ENCODE results near the gene HCFC1R1.
"Not testable (repeated sequence)": the region's sequence is repeated elsewhere in the genome, so short reads cannot be mapped to it uniquely, and the experiment has no call there.

Gene HCFC1R1

DNA sequence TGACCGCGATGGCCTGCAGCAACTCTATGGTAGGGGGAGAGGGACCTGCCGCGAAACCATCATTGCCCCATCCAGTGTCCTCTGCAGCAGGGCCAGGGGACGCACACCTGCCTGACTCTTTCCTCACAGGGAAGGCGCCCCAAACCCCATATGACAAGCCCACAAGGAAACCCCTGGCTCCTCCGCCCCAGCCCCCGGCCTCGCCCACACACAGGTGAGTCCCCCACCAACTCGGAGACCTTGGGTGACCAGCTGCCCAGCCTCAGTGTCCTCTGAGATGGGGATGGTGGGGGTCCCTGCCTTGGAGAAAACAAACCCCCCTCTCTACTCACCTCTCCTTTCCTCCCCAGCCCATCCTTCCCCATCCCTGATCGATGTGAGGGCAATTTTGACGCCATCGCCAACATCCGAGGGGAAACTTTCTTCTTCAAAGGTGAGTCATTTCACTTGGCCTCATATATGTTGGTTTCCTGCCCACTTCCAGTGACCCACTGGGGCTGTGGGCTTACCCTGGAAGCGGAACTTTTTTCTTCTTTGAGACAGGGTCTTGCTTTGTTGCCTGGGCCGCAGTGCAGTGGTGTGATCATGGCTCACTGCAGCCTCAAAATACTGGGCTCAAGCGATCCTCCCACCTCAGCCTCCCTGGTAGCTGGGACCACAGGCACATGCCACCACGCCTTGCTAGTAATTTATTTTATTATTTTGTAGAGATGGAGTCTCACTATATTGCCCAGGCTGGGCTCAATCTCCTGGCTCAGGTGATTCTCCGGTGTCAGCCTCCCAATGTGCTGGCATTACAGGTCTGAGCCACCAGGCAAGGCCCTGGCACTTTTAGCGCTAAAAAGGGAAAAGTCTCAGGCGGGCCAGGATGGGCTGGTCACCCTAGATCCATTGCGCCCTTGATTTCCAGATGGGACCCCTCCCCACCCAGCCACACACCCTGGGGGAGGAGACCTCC is 33.7 kb upstream of the HCFC1R1 start:
- no peak for DNase-seq (ENCODE audit: low spot score)

DNA sequence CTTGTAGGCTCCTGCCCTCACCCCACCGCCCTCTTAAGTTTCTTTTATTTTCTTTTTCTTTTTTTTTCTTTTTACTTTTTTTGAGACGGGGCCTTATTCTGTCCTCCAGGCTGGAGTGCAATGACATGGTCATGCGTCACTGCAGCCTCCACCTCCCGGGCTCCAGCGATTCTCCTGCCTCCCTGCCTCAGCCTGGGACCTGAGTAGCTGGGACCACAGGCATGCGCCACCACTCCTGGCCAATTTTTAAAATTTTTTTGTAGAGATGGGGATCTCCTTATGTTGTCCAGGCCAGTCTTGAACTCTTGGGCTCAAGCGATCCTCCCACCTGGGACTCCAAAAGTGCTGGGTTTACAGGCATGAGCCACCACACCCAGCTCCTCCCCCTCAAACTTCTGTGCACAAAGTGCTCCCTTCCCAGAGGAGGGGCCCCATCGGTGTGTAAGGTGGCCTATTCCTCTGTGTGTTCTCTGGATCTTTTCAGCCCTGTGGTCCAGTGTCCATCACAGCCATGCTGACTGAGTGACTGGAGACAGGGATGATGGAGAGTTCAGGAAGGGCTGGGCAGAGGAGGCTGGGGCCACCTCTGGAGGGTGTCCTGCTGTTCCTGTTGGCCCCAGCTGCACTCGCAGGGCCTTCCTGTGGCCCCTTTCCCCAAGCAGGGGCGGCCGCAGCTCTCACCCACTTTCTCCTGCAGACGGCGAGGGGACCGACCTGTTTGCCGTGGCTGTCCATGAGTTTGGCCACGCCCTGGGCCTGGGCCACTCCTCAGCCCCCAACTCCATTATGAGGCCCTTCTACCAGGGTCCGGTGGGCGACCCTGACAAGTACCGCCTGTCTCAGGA is 32.8 kb upstream of the HCFC1R1 start:
- no peak for DNase-seq (ENCODE audit: low spot score)

DNA sequence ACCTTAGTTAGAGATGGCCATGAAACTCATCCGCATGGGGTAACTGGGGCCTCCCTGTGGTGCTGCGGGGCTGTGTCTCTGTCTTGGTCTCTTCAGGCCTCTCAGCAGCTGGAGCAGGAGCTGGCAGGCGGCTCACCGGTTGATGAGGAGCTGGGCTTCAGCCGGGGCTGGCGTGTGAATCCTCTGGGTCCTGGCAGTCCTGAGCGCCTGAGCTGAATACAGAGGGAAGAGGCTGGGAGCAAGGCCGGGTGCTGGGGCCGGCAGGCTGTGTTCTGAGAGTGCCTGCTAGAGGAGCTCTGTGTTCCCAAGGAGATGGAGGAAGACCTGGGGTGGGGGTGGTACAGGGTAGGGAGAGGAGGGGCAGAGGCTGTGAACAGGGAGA is 32.0 kb upstream of the HCFC1R1 start:
- not testable (repeated sequence) for DNase-seq (ENCODE audit: low spot score)

DNA sequence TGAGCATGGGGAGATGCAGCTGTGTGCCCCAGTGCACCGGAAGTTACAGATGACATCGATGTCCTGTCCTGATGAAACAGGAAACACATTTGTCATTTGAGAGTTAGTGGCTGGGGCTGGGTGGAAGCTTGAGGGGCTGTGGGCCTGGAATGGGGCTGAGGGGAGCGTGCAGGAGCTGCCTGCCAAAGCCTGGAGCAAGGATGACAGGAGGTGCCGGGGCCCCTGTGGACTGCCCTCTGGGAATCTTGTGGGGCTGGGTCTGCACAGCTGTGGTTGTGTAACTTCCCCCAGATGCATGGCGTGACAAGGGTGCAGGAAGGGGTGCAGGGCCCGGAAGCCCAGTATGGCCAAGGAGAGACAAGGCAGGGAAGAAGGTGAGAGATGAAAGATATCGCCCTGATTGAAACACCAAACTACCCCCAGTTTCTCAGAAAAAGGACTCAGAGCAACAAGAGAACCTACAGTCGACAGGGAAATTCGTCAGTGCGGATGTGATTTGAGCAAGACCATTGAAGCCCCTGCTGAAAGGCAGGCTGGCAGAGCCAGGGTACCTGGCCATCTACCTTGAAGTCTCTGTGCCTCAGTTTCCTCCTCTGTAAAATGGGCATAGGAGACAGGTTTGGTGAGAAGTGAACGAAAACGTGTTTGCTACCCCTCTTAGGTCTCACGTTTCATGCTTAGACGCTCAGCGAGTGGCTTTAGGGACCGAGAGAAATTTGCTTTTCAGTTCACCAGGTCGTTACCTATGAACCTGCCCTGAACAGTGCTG is 31.4 kb upstream of the HCFC1R1 start:
- DNase-seq (ENCODE audit: low spot score) = no peak

DNA sequence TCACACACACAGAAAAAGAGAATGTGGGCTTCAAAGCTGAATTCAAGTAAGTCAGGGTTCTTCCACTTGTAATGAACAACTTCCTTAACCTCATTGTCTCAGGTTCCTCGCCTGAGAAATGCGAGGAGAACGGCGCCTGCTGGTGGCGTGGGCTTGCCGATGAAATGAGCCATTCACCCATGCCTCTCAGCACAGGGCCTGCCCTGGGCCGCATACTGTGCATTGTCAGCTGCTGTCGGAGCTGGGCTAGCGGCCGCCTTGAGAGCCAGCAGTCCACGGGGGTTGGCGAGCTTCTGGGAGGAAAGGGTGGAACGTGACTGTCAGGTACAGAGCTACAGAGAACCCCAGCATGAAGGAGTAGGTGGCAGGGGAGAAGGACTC is 29.6 kb upstream of the HCFC1R1 start:
- DNase-seq (ENCODE audit: low spot score) = not testable (repeated sequence)

DNA sequence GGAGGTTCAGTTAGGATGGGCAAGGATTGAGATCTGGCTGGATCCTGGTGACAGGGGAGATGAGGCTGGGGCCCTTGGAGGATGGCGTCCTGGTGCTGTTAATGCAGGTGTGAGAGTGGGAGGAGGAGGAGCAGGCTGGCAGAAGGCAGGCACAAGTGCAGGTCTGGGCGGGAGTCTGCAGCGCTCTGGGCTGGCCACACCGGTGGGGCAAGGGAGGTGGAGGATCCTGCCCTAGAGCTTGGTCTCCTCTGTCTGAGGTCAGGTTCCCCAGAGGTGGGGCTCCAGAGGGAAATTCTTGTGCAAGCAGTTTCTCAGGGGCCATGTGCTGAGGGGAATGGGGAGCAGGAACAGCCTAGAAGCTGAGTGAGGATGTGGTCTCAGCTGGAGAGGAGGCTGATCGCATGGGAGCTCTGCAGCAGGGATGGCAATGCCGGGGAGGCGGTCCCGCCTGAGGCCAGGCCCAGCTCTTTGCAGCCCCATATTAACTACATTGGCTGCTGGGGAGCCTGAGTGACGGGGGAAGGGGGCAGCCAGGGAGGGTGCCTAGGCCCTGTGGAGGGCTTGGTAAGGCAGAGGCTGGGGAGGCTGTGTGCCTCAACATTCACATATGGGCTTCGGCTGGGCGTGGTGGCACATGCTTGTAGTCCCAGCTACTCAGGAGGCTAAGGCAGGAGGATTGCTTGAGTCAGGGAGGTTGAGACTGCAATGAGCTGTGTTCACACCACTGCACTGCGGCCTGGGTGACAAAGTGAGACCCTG is 29.0 kb upstream of the HCFC1R1 start:
- not testable (repeated sequence) for DNase-seq (ENCODE audit: low spot score)

DNA sequence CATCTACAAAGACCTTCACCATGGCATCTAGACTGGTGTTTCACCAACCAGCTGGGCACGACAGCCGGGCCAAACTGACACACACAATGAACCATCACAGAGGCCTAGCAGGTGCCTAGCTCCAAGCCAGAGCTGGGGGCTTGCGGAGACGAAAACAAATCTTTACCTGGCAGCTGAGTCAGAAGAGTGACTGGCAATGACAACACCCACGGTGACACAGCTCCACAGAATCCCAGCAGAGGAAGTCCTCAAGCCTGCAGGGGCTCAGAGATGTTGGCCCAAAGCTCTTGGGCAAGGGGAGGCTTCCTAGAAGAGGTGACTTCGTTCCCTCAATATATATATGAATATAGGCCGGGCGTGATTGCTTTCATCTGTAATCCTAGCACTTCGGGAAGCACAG is 27.8 kb upstream of the HCFC1R1 start:
- DNase-seq (ENCODE audit: low spot score) = no peak

DNA sequence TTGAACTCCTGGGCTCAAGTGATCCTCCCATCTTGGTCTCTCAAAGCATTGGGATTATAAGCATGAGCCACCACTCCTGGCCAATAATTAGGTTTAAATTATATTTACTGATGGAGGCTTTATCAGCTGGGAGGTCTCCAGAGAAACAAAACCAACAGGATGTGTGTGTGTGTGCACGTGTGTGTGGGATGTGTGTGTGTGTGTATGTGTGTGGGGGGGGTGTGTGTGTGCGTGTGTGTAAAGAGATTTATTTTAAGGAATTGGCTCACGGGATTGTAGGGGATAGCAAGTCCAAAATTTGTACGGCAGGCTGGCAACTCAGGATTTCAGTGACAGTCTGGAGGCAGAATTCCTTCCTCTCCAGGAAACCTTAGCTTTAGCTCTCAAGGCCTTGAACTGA is 27.3 kb upstream of the HCFC1R1 start:
- no peak for DNase-seq (ENCODE audit: low spot score)

DNA sequence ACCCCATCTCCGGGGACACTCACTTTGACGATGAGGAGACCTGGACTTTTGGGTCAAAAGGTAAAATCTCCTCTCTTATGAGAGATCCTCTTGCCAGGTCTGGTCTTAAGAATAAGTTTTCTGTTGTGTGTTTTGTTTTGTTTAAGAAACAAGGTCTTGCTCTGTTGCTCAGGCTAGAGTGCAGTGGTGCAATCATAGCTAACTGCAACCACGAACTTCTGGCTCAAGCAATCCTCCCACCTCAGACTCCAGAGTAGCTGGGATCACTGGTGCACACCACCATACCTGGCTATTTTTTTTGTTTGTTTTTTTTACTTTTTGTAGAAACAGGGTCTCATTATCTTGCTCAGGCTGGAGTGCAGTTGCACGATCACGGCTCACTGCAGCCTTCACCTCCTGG is 26.7 kb upstream of the HCFC1R1 start:
- no peak for DNase-seq (ENCODE audit: low spot score)

DNA sequence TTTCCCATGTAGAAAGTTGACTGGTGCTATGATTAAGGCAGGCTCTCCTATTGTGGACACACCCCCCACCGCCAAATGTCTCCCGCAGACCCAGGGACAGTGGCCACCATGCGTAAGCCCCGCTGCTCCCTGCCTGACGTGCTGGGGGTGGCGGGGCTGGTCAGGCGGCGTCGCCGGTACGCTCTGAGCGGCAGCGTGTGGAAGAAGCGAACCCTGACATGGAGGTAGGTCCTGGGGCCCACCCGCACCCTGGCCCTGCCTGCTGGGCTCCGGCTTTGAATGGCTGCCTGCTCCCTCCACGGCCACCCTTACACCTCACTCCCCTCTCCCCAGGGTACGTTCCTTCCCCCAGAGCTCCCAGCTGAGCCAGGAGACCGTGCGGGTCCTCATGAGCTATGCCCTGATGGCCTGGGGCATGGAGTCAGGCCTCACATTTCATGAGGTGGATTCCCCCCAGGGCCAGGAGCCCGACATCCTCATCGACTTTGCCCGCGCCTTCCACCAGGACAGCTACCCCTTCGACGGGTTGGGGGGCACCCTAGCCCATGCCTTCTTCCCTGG is 26.3 kb upstream of the HCFC1R1 start:
- no peak for DNase-seq (ENCODE audit: low spot score)

DNA sequence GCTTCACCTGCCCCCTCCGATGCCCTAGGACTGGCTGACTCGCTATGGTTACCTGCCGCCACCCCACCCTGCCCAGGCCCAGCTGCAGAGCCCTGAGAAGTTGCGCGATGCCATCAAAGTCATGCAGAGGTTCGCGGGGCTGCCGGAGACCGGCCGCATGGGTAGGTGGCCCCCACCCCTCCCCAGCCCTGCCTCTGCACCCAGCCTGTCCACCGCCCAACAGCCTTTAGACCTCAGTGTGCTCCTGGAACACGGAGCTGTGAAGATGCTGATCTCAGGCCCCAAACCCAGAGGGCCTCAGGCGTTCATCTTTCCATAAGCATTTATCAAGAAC is 23.6 kb upstream of the HCFC1R1 start:
- no peak for DNase-seq (ENCODE audit: low spot score)

DNA sequence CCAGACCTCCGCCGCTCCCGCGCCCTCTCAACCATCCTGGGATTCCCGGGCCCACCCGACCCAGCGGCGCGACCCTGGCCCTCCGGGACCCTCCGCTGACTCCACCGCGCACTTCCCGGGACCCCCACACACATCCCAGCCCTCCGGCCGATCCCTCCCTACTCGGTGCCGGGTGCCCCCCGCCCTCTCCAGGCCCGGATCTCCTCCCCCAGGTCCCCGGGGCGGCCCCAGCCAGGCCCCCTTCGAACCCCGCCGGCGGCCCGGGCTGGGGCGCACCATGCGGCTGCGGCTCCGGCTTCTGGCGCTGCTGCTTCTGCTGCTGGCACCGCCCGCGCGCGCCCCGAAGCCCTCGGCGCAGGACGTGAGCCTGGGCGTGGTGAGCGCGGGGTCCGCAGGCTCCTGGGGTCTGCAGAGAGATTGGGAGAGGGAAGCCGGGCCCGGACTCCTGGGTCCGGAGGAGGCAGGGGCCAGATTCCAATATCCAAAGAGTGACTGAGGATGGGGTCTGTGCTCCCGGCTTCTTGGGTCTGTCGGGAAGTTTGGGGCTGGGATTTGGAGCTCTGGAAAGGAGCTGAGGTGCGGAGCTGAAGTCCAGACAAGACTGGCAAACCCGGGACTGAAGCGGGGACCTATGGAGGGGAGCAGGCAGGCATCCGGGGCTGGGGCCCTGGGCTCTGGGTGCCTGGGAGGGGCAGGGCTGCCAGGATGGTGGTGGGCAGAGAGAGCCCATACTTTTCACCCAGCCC is 23.1 kb upstream of the HCFC1R1 start:
- DNase-seq (ENCODE audit: low spot score) = no peak

DNA sequence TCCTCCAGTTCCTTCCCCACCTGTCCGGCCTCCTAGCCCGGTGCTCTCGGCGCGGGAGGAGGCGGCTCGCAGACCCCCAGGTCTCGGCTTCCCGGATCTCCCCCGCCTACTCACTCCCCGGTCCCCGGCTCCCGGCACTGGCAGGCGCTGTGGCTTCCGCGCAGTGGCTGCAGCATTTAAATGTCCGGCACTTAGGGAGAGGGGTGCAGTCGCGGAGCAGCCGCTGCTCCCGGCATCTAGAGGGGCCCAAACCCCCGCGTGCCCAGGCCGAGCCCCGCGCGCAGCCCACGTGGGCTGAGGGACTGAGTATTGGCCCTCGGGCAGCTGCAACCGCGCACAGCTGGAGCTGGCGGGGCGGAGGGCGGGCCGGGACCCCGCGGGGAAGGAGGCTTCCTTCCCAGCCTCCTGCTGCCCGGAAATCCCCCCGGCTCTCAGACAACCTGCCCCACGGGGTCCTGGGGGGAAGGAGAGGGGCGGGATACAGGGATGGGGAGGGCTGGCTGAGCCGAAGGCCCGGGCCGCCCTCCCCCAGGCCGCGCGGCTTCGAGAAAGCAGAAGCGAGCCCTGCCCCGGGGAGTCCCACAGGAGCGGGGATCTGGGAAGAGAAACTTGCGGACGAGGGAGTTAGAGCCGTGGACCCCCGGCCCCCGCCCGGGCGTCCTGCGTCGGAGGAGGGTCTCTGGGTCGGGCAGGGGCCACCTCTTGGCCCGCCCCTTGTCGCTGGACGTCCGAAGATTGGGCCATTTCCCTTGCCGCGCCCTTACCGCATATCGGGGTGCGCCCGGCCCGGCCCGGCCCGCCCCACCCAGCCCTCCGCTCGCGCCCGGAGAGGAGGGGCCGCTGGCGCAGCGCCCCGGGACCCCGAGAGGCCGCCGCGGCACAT is 22.3 kb upstream of the HCFC1R1 start, which contains the start of gene MMP25:
Gene MMP25 (plus strand): TSS at position 804 of the 883 bp plus-strand sequence. CDS start 357 bp downstream, outside the sequence.
- peak; percentile 67 for DNase-seq (ENCODE audit: low spot score)

DNA sequence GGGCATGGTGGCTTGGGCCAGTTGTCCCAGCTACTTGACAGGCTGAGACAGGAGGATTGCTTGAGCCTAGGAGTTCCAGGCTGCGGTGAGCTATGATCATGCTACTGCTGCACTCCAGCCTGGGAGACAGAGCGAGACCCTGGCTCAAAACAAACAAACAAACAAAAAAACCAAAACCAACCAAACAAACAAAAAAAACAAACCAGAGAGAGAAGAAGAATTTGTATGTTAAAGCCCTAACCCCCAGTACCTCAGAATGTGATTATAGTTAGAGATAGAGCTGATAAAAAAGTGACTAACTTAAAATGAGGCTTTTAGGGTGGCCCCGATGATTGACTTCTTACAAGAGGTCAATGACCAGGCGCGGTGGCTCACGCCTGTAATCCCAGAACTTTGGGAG is 21.0 kb upstream of the HCFC1R1 start:
- no peak for DNase-seq (ENCODE audit: low spot score)

DNA sequence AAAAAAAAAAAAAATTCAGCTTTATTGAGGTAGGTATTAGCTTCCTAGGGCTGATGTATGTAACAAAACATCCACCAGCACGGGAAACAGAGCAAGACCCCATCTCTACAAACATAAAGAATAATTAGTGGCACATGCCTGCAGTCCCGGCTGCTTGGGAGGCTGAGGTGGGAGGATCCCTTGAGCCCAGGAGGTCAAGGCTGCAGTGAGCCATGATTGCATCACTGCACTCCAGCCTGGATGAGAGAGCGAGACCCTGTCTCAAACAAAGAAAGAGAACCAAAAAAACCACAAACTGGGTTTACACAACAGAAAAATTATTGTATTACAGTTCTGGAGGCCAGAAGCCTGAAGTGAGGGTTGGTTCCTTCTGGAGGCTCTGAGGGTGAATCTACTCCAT is 18.6 kb upstream of the HCFC1R1 start:
- DNase-seq (ENCODE audit: low spot score) = no peak

DNA sequence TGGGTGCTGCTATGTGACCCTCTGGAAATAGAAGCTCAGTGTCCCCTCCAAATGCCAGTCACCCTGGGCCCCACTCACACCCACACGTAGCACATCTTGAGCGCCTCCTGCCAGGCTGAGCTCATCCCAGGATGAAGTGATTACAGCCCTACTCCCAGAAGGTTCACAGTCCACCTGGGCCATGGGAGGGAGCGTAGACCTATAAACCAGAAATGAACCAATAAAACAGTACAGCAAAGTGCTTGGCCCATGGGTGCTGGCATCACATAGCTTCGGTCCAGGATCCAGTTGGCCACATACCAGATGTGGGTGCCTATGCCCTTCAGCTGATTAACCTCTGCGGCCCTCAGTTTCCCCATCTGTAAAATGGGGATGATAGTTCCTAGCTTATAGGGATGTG is 15.2 kb upstream of the HCFC1R1 start:
- DNase-seq (ENCODE audit: low spot score) = no peak

DNA sequence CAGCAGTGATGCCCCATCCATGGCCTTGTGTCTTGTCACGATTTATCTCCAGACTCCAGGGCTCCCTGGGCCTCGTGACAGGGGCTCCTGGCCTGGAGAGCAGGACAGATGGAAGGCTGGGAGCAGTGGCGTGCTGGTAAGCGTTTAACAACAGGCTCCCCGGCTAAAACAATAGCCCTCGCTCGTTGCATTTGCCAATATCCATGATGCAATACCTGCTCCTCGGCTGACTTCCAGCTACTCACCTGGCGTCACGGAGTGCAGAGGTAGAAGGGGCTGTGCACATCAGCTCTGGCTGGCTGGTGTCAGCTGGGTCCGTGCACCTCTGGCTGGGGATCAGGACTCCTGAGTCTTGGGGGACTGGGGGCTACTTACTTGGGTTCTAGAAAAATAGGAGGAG is 14.5 kb upstream of the HCFC1R1 start:
- DNase-seq (ENCODE audit: low spot score) = peak; percentile 57

DNA sequence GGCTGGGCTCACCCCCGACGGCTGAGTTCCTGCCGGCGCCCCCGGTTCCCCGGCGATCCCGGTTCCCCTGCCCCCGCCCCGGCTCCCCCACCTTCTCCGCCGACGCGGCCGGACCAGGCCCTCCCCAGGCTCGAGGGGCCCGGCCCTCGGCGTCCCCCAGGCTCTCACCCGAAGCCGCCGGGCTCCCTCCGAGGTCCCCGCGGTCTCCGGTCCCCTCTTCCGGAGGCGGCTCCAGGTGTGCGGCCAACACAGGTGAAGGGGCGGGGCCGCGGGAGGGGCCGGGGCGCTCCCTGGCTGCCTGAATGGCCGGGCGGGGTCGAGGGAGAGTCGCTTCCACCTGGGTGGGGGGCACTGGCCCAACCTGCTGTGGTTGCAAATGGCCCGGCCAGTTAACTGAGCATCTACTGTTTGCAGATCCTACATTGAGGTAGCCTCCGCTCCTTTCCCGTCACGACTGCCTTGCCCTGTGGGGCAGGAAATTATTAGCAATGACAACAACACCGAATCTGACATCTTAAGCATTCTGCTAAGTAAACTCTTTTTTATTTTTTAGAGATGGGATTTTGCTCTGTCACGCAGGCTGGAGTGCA is 13.1 kb upstream of the HCFC1R1 start, which contains the start of gene BICDL2:
Gene BICDL2 (minus strand): TSS at position 219 of the 590 bp plus-strand sequence. CDS start 1,448 bp downstream, outside the sequence.
- DNase-seq (ENCODE audit: low spot score) = no peak

Measured in HuH-7 (cell line).